K562 (cell line): ENCODE data around the gene TTC39A. TPM values are rescaled to one million over a fixed set of nuclear protein-coding genes. Genes with fewer than 3 reads are reported as not detected.
A peak's percentile ranks its signal among the peaks of the same experiment; 100 is the strongest.

Source experiments
- BRCA1 ChIP-seq, 2 experiments: fragments of 450-650 bp in 1 of 2; sonication (generic) in 1 of 2; formaldehyde crosslinking in 1 of 2; IDR thresholded peaks; 2 replicates each; pipeline versions ENCODE4 v1.5.0 to v1.6.1; 2017 to 2020; ENCODE audit warnings: mild to moderate bottlenecking in 1 of 2, missing genetic modification reagents in 1 of 2
- CEBPG ChIP-seq, 3 experiments: fragments of 200-800 bp in 1 of 3; sonication (Bioruptor generic) in 1 of 3; sonication (generic) in 1 of 3; formaldehyde crosslinking in 1 of 3; IDR thresholded peaks in 2 of 3; conservative IDR thresholded peaks in 1 of 3; 2 replicates each; pipeline versions ENCODE4 v1.6.1 to v1.8.0; 2016 to 2022; ENCODE audit warnings: missing compliant biosample characterization in 2 of 3, missing genetic modification characterization in 2 of 3, mild to moderate bottlenecking in 1 of 3, missing genetic modification reagents in 1 of 3
- CREB3L1 ChIP-seq: fragments of 450-650 bp; IDR thresholded peaks from 2 replicates; pipeline ENCODE4 v1.6.1; 2014; ENCODE audit warnings: low read depth, mild to moderate bottlenecking, moderate library complexity, borderline replicate concordance
- DLX4 ChIP-seq: fragments of 250-450 bp; sonication (Bioruptor Pico); IDR thresholded peaks from 2 replicates; pipeline ENCODE4 v1.6.1; 2021; ENCODE audit warnings: mild to moderate bottlenecking
- FOXM1 ChIP-seq, 2 experiments: fragments of 450-650 bp in 1 of 2; sonication (generic) in 1 of 2; formaldehyde crosslinking in 1 of 2; IDR thresholded peaks; 2 replicates each; pipeline versions ENCODE4 v1.6.1 to v1.9.0; 2017 to 2022; ENCODE audit warnings: low read depth in 2 of 2, mild to moderate bottlenecking in 2 of 2, missing genetic modification reagents in 1 of 2, moderate library complexity in 1 of 2
- HDAC3 ChIP-seq: fragments of 450-650 bp; IDR thresholded peaks from 2 replicates; pipeline ENCODE4 v1.6.1; 2018; ENCODE audit warnings: borderline replicate concordance, mild to moderate bottlenecking, moderate library complexity; ENCODE audit not compliant: partially characterized antibody
- HDAC8 ChIP-seq: fragments of 450-650 bp; IDR thresholded peaks from 2 replicates; pipeline ENCODE4 v1.6.1; 2016; ENCODE audit warnings: mild to moderate bottlenecking, missing genetic modification characterization, moderate library complexity, missing compliant biosample characterization
- HES1 ChIP-seq: fragments of 450-650 bp; IDR thresholded peaks from 2 replicates; pipeline ENCODE4 v1.6.1; 2016; ENCODE audit warnings: low read depth, mild to moderate bottlenecking, moderate library complexity
- KLF10 ChIP-seq: fragments of 250-450 bp; sonication (Bioruptor Pico); IDR thresholded peaks from 2 replicates; pipeline ENCODE4 v1.6.1; 2021; ENCODE audit warnings: matching md5 sums
- PHB ChIP-seq: fragments of 250-450 bp; sonication (Bioruptor Pico); IDR thresholded peaks from 2 replicates; pipeline ENCODE4 v1.5.0; 2021
- PHF20 ChIP-seq: fragments of 450-650 bp; IDR thresholded peaks from 2 replicates; pipeline ENCODE4 v1.6.1; 2018; ENCODE audit not compliant: partially characterized antibody
- POLR2G ChIP-seq: fragments of 200-400 bp; formaldehyde crosslinking; IDR thresholded peaks from 2 replicates; pipeline ENCODE4 v1.6.1; 2017; ENCODE audit warnings: low read depth, mild to moderate bottlenecking, antibody characterized with exemption, low read length, moderate library complexity
- RBM22 ChIP-seq: fragments of 200-400 bp; formaldehyde crosslinking; IDR thresholded peaks from 2 replicates; pipeline ENCODE4 v1.6.1; 2018; ENCODE audit warnings: low read length, low read depth; ENCODE audit not compliant: poor library complexity, severe bottlenecking
- SLC30A9 ChIP-seq: fragments of 250-450 bp; sonication (Bioruptor Pico); IDR thresholded peaks from 2 replicates; pipeline ENCODE4 v1.8.0; 2022; ENCODE audit warnings: mild to moderate bottlenecking, moderate library complexity
- SMARCC2 ChIP-seq: fragments of 450-650 bp; IDR thresholded peaks from 2 replicates; pipeline ENCODE4 v1.6.1; 2017; ENCODE audit warnings: antibody characterized with exemption, moderate library complexity, mild to moderate bottlenecking, low read depth
- TCF15 ChIP-seq: fragments of 250-450 bp; sonication (Bioruptor Pico); IDR thresholded peaks from 2 replicates; pipeline ENCODE4 v1.8.0; 2022; ENCODE audit warnings: moderate library complexity, mild to moderate bottlenecking, inconsistent platforms
- USF2 ChIP-seq: sonication (generic); formaldehyde crosslinking; IDR thresholded peaks from 2 replicates; pipeline ENCODE4 v1.5.0; 2020; ENCODE audit warnings: missing genetic modification reagents
- WHSC1 ChIP-seq: IDR thresholded peaks from one replicate; pipeline ENCODE4 v1.6.1; 2012; ENCODE audit warnings: low read length, control low read depth, inconsistent platforms
- ZKSCAN8 ChIP-seq: fragments of 200-800 bp; sonication (Bioruptor generic); IDR thresholded peaks from 2 replicates; pipeline ENCODE4 v1.6.1; 2016; ENCODE audit warnings: missing genetic modification characterization, missing compliant biosample characterization
- ZNF146 ChIP-seq: IDR thresholded peaks from one replicate; pipeline ENCODE4 v1.6.1; 2018; ENCODE audit warnings: missing compliant biosample characterization; ENCODE audit not compliant: unreplicated experiment
- ZNF165 ChIP-seq: fragments of 250-450 bp; sonication (Bioruptor Pico); IDR thresholded peaks from 2 replicates; pipeline ENCODE4 v1.4.0; 2020; ENCODE audit warnings: borderline replicate concordance
- ZNF780A ChIP-seq: fragments of 250-450 bp; sonication (Bioruptor Pico); IDR thresholded peaks from 2 replicates; pipeline ENCODE4 v1.5.0; 2021; ENCODE audit warnings: mild to moderate bottlenecking
- ZNF79 ChIP-seq: fragments of 250-450 bp; sonication (Bioruptor Pico); IDR thresholded peaks from 2 replicates; pipeline ENCODE4 v1.4.0; 2020; ENCODE audit warnings: low read depth, mild to moderate bottlenecking, moderate library complexity
- polyA plus RNA-seq, 8 experiments: library from polyadenylated mRNA; depleted of rRNA in 4 of 8; stranded (reverse) in 5 of 8; unstranded in 3 of 8; fragments of >200 nt; fragmentation: Nextera tagmentation in 2 of 8; fragmentation: Illumina TruSeq in 1 of 8; extraction: Ambion mirVana in 2 of 8; extraction: Trizol in 1 of 8; gene quantifications; 2 replicates each; pipeline versions ENCODE4 v1.2.1 to v1.2.3, GENCODE V29; 2011 to 2014; ENCODE audit warnings: inconsistent platforms in 1 of 8, missing spikeins in 1 of 8
- total RNA-seq, 7 experiments: library from RNA; depleted of rRNA in 6 of 7; stranded (reverse); fragments of >200 nt in 6 of 7; fragmentation: Illumina TruSeq in 2 of 7; extraction: Trizol in 2 of 7; gene quantifications; 2 replicates each; pipeline versions ENCODE4 v1.2.1 to v1.2.3, GENCODE V29; 2011 to 2021; ENCODE audit warnings: low replicate concordance in 1 of 7

Gene TTC39A
- total and polyA plus RNA-seq, 9 of the 15 experiments (the other 6 are each of a cell fraction or from before 2014, with no cell fraction given): 0.18 to 0.82 (median 0.35) TPM

GRCh38 chr1:51284487-51284954 is 45.8 kb downstream of the TTC39A start (continued):
- TF ChIP-seq ZNF146 (CRISPR knock-in tag) (no peak), ZNF79 (CRISPR knock-in tag) (no peak), CREB3L1 (peak; percentile 51; the same call in 1 of the 2 replicates), WHSC1 (no peak), ZKSCAN8 (CRISPR knock-in tag) (peak; percentile 68; the same call in 1 of the 2 replicates), ZNF165 (no peak), TCF15 (CRISPR knock-in tag) (no peak), SMARCC2 (peak; percentile 98), PHF20 (no peak), RBM22 (no peak), BRCA1 (IDR thresholded peaks at IDR 0.05) (no peak), BRCA1 (CRISPR knock-in tag; IDR thresholded peaks at IDR 0.05) (no peak), HDAC8 (tag) (no peak), KLF10 (CRISPR knock-in tag) (no peak), USF2 (CRISPR knock-in tag) (no peak), ZNF780A (CRISPR knock-in tag) (no peak), HES1 (peak; percentile 82), HDAC3 (peak; percentile 90), FOXM1 (IDR thresholded peaks at IDR 0.05; ENCODE audit: low read depth) (peak; percentile 93), FOXM1 (CRISPR knock-in tag; IDR thresholded peaks at IDR 0.05; ENCODE audit: low read depth) (no peak), DLX4 (CRISPR knock-in tag) (no peak), SLC30A9 (CRISPR knock-in tag) (no peak), CEBPG (CRISPR knock-in tag; IDR thresholded peaks at IDR 0.05) (0 out of 2 replicates have a peak, but pooled peaks have one; percentile 35), CEBPG (tag; conservative IDR thresholded peaks at IDR 0.05 in 1 of 2, IDR thresholded peaks at IDR 0.05 in 1 of 2) (peak; percentile 61 to 74), PHB (no peak), POLR2G (no peak)
